NCI-H510A treated with DMSO at 0.1 percent for 48 hours (cell line): ENCODE data around the gene NEB.
A peak's percentile ranks its signal among the peaks of the same experiment; 100 is the strongest.
"Not testable (repeated sequence)": the region's sequence is repeated elsewhere in the genome, so short reads cannot be mapped to it uniquely, and the experiment has no call there.

ENCODE experiments used
- DNase-seq: peaks from one replicate; lab custom pipeline; 2025; lab: John Stamatoyannopoulos, UW

NEB gene

DNA sequence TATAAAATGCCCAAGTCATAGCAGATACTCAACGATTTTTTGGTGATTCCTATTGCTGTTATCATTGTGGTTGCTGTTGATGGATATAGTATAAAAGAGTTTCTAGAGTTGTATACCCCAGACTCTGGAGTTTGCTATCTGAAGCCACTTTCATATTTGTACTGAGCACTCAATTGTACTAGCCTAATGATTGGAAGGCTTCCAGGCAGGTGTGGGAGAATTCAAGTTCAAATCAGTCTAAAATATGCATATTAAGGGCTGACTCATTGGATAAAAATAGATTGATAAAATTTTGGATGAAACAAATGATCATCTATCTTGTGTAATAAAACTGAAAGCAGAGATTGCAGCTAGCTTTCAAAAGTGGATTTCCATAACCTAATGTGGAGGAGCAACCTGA, 122.9 kb downstream of the NEB start:
- DNase-seq = no peak

- no peak for DNase-seq
These were observed 124.0 kb downstream of the NEB start for GRCh38 chr2:151610310-151610709.

DNA sequence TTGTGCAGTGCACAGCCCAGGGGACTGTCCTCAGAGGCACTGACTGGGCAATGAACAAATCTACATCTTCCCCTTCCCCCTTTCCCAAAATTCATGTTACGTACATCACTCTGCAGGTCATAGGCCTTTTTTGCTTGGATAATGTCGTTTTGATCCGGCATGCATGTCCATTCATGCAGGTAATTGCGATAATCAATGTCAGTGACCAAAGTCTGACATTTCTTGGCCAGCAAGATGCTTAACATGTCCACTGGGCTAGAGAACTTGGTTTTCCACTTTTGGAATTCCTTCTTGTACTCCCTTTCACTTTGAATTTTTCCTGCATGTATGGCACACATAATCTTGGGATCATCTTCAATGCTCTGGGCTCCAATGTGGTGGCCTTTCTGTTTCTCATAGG, 124.6 kb downstream of the NEB start:
- no peak for DNase-seq

DNA sequence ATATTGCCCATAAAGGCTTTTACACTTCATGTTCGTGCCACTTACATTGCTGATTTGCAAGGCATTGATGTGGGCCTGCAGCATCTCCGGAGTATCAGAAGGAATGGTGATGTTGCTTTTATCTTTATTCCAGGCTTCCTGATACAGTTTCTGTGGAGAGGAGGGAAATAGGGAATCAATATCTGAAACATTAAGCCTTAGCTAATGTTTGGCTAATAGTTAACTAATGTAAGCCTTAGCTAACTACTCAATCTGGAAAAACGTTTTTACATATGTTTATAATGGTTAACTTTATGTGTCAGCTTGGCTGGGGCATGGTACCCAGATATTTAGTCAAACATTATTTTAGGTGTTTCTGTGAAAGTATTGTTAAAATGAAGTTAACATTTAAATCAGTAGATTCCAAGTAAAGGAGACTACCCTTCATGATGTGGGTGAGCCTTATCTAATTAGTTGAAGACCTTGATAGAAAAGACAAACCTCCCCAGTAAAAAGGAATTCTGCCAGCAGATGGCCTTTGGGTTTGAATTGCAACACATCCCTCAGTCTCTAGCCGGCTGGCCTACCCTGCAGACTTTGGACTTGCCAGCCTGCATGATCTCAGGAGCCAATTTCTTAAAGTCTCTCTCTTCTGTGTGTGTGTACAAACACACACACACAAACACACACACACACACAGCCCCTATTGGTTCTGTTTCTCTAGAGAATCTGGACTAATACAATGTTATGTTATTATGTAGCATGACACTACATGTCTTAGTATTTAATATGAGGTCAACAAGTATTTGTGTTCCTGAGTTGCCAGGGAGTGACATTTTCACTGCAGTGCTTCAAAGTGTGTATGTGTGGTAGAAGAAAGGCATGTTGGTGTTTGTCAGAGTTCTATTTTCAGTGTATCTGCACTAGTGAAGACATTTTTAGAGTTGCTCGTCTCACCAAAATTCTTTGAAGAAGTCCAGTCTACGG, 126.5 kb downstream of the NEB start:
- not testable (repeated sequence) for DNase-seq

- not testable (repeated sequence) for DNase-seq
These were observed 130.7 kb downstream of the NEB start for GRCh38 chr2:151603530-151603929.

GRCh38 chr2:151602402-151602801, 131.9 kb downstream of the NEB start:
- not testable (repeated sequence) for DNase-seq

DNA sequence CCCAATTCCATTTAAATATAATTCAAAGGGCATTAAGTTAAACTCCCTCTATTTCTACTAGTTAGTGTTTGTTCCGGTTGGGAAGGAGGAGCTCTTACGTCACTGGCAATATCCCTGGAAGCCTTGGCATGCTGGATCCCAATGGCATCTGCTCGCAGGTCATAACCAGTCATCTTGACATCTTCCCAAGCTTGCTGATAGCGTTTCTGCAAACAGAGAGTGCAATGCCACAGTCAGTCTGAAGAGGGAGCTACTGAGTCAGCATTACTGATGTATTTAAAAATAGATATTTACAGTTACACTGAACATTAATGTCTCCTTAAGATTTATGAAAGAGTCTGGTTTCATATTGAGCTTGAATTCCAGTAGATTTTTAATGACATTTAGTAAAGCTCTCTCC, 132.5 kb downstream of the NEB start:
- not testable (repeated sequence) for DNase-seq

GRCh38 chr2:151596903-151597608, 137.2 kb downstream of the NEB start:
- not testable (repeated sequence) for DNase-seq

- DNase-seq = not testable (repeated sequence)
These were observed 142.4 kb downstream of the NEB start for GRCh38 chr2:151591908-151592255.

DNA sequence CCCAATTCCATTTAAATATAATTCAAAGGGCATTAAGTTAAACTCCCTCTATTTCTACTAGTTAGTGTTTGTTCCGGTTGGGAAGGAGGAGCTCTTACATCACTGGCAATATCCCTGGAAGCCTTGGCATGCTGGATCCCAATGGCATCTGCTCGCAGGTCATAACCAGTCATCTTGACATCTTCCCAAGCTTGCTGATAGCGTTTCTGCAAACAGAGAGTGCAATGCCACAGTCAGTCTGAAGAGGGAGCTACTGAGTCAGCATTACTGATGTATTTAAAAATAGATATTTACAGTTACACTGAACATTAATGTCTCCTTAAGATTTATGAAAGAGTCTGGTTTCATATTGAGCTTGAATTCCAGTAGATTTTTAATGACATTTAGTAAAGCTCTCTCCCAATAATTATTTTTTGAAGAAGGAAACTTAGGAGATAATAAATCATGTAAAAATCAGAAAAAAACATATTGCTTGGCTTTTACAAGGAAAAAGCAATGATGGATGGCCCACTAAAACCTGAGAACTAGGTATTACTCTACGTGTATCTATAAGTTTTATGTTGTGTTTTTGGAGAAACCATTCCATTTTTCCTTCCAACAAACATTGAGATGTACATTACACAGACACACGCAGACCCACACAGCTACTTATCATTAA, 142.9 kb downstream of the NEB start:
- not testable (repeated sequence) for DNase-seq

DNA sequence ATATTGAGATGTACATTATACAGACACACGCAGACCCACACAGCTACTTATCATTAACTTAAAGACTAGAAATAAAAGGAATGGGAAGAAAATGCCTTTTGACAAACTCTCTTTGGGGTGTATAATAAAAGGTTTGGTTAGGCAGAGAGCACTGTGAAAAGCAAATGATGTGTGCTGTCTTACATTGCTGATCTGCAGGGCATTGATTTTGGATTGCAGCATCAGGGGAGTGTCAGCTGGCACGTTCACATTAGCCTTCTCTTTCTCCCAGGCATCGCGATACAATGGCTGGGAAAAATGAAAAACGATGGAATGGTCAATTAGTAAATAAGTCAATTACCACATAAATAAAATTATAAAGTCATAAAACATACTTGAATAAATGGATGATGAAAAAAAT, 153.0 kb downstream of the NEB start:
- DNase-seq = not testable (repeated sequence)

DNA sequence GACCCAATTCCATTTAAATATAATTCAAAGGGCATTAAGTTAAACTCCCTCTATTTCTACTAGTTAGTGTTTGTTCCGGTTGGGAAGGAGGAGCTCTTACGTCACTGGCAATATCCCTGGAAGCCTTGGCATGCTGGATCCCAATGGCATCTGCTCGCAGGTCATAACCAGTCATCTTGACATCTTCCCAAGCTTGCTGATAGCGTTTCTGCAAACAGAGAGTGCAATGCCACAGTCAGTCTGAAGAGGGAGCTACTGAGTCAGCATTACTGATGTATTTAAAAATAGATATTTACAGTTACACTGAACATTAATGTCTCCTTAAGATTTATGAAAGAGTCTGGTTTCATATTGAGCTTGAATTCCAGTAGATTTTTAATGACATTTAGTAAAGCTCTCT, 153.6 kb downstream of the NEB start:
- DNase-seq = not testable (repeated sequence)

DNA sequence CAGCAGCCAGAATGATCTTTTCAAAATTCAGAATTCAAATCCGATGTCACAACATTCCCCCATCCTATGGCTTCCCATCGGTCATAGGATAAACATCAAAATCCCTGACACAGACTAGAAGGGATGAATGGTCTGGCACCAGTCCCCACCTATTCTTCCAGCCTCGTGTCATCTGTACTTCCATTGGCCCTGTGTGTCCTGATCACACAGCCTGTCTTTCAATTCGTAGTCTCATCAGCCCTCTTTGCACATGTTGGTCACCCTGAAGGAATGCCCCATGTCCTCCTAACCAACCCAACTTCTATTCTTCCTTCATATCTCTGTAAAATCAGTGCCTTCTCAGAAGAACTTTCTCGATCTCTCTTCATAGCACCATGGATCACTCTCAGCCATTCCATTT, 157.2 kb downstream of the NEB start:
- no peak for DNase-seq

GRCh38 chr2:151576080-151576479, 158.2 kb downstream of the NEB start:
- DNase-seq = peak; percentile 13

DNA sequence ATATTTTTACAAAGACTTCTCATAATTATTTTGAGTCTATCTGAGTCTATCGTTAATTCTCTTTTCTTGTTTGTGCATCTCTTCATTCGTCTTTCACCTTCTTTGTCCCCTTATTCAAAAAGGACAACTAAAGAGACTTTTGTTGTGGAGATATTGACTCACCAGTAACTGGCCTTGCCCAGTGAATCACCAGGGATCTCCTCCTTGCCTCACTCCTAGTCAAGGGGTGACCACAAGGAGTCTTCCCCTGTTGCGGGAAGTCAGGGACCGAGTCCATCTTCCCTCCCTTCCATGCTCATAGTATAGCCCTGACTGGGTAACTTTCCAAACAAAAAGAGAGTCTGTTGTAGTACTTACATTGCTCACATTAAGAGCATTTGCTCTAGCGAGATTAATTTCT, 158.9 kb downstream of the NEB start:
- DNase-seq = no peak

DNA sequence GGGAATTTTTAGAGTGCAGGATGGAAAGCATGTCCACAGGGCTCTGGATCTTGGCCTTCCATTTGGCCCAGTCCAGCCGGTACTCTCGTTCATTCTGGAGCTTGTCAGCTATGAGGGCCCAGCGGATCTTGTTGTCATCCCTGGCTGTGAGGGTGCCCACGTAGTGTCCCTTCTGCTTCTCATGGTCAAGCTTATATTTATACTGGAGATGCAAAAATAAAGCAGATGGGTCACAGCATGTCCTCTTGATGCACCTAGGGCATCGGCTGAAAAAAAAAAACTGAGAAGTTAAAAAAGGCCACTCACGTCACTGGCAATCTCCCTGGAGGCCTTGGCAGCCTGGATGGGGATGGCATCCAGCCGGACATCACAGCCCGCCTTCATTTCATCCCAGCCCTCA, 164.1 kb downstream of the NEB start:
- DNase-seq = no peak

GRCh38 chr2:151569167-151569566, 165.1 kb downstream of the NEB start:
- no peak for DNase-seq

DNA sequence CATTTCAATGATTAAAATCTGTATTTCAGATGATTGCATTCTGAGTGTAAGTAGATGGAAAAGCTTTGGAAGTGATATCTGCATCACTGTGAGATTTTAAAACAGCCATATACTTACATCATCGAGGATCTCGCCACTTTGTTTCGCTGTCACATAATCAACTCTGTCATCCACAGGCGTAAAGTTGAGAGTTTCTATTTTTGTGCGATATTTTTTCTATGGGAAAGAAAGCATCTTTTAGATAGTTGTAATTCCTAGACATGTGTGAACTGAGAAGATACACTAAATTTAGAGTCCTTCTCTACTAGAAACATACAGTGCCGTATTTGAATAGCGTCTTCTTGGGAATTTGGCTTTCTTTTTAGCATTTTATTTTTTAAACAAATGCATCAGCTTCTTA, 165.8 kb downstream of the NEB start:
- no peak for DNase-seq

- no peak for DNase-seq
These were observed 167.3 kb downstream of the NEB start for GRCh38 chr2:151567006-151567405.

DNA sequence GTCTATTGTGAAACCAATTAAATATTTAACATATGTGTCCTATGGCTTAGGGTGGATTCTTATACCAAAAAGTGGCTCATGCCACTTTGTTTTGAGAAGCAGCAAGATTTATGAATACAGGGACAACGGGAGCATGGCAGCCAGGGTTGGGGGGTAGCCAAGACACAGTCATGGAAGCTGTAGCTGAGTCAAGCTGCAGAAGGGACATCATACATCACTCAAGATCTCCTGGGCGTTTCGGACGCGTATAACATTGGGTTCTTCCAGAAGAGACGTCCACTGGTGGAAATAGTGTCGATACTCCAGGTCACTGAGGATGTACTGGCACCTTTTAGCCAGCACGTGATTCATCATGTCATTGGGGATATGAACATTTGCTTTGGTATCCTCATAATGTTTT, 171.9 kb downstream of the NEB start:
- DNase-seq = no peak

DNA sequence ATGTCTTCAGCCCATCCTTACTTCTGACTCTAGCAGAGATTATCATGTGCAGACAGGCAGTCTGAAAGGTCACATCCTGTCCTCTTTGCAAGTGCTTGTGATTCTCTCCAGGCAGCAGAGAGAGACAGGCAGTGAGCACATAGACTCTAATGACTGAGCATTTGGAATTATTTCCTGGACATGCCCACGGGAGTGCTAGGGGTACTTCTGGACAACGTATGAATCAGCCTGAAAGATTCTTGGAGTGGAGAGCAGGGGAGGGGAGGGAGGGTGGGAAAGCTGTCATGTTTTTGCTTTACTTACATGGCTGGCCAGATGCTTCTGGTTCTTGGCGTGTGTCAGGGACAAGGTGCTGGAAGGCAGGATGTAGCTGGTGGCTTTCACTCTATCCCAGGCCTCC, 174.0 kb downstream of the NEB start:
- no peak for DNase-seq

DNA sequence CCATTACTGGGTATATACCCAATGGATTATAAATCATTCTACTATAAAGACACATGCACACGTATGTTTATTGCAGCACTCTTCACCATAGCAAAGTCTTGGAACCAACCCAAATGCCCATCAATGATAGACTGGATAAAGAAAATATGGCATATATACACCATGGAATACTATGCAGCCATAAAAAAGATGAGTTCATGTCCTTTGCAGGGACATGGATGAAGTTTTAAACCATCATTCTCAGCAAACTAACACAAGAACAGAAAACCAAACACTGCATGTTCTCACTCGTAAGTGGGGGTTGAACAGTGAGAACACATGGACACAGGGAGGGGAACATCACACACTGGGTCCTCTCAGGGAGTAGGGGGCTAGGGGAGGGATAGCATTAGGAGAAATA, 174.8 kb downstream of the NEB start:
- not testable (repeated sequence) for DNase-seq

DNA sequence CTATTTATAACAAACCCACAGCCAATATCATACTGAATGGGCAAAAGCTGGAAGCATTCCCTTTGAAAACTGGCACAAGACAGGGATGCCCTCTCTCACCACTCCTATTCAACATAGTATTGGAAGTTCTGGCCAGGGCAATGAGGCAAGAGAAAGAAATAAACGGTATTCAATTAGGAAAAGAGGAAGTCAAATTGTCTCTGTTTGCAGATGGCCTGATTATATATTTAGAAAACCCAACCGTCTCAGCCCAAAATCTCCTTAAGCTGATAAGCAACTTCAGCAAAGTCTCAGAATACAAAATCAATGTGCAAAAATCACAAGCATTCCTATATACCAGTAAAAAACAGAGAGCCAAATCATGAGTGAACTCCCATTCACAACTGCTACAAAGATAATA, 176.4 kb downstream of the NEB start:
- DNase-seq = not testable (repeated sequence)
